Measurements from ENCODE around the gene RXRA.

Gene RXRA

DNA sequence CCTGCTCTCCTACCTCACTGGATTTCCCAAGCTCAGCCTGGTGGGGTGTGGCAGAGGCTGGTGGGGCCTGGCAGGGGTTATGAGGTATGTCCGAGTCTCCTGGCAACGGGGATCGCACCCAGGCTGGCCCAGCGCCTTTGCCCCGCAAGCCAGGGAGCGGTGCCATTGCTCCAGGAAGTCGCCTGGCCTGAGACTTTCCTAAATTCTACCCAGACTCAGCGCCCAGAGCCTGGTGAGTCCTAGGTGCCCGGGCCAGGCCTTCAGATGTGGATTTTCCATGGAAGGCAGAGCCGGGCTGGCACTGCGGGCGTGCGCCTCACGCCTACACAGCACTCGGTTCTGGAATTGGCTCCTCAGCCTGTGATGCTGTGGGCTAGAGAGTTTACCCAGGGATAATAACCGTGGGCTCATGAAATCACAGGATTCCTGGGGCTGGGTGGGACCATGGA lies 159.9 kb downstream of the RXRA start:
- DNase-seq (ENCODE audit: low read depth in 2 of 3, low spot score in 2 of 3) = no peak

DNA sequence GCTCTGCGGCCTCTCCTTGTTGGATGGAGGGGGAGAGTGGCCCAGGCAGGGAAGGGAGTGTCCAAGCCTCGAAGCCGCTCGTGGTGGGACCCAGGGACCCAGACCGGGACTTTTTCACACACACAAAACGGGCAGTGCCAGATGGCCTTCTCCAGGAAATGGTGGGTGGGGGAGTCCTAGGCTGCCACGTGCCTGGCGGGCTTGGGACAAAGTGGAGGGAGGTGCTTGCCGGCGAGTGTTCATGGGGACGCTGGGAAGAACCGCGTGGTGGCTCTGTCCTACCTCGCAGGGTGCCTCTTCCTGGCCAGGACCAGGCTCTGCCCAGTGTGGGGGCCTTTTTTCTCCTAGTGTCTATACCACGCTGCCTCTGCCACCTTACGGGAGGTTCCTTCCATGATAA lies 160.3 kb downstream of the RXRA start:
- no peak for DNase-seq (ENCODE audit: low read depth in 2 of 3, low spot score in 2 of 3)
